Amniotic epithelial cell (primary cell): ENCODE data around the gene EIF2AK3.
"Not testable (repeated sequence)": the region's sequence is repeated elsewhere in the genome, so short reads cannot be mapped to it uniquely, and the experiment has no call there.

ENCODE experiments used
- DNase-seq: peaks from one replicate; pipeline ENCODE4 v3.0.0-alpha.2; 2010; ENCODE audit warnings: low read depth

Gene EIF2AK3

GRCh38 chr2:88627055-88627855 lies at the start of gene EIF2AK3:
EIF2AK3 (minus strand) TSS chr2:88627464; CDS start chr2:88627274, 190 bp downstream.
- peak; percentile 100 for DNase-seq

- DNase-seq = no peak
Measured at GRCh38 chr2:88673363-88673762, 46.1 kb upstream of the EIF2AK3 start.

GRCh38 chr2:88671786-88672427 lies 44.6 kb upstream of the EIF2AK3 start:
- DNase-seq = peak; percentile 63

- DNase-seq = peak; percentile 37
Measured at GRCh38 chr2:88669482-88670214, 42.4 kb upstream of the EIF2AK3 start.

- no peak for DNase-seq
Measured at GRCh38 chr2:88668862-88669261, 41.6 kb upstream of the EIF2AK3 start.

- no peak for DNase-seq
Measured at GRCh38 chr2:88667219-88667618, 40.0 kb upstream of the EIF2AK3 start.

- DNase-seq = no peak
Measured at GRCh38 chr2:88666576-88666975, 39.3 kb upstream of the EIF2AK3 start.

- DNase-seq = no peak
Measured at GRCh38 chr2:88660622-88661021, 33.4 kb upstream of the EIF2AK3 start.

GRCh38 chr2:88659538-88659915 lies 32.3 kb upstream of the EIF2AK3 start:
- DNase-seq = peak; percentile 58

- DNase-seq = peak; percentile 21
Measured at GRCh38 chr2:88658881-88659537, 31.7 kb upstream of the EIF2AK3 start.

GRCh38 chr2:88658326-88658725 lies 31.1 kb upstream of the EIF2AK3 start:
- peak; percentile 83 for DNase-seq

GRCh38 chr2:88657131-88657530 lies 29.9 kb upstream of the EIF2AK3 start:
- DNase-seq = peak; percentile 33

- peak; percentile 52 for DNase-seq
Measured at GRCh38 chr2:88656690-88657089, 29.4 kb upstream of the EIF2AK3 start.

GRCh38 chr2:88654714-88655113 lies 27.4 kb upstream of the EIF2AK3 start:
- peak; percentile 80 for DNase-seq

GRCh38 chr2:88651646-88652045 lies 24.4 kb upstream of the EIF2AK3 start:
- DNase-seq = no peak

GRCh38 chr2:88645291-88645882 lies 18.1 kb upstream of the EIF2AK3 start:
- DNase-seq = not testable (repeated sequence)

GRCh38 chr2:88642278-88642677 lies 15.0 kb upstream of the EIF2AK3 start:
- peak; percentile 21 for DNase-seq

- DNase-seq = no peak
Measured at GRCh38 chr2:88641330-88641729, 14.1 kb upstream of the EIF2AK3 start.

GRCh38 chr2:88639865-88640264 lies 12.6 kb upstream of the EIF2AK3 start:
- no peak for DNase-seq

- no peak for DNase-seq
Measured at GRCh38 chr2:88638743-88639142, 11.5 kb upstream of the EIF2AK3 start.

- DNase-seq = no peak
Measured at GRCh38 chr2:88638123-88638650, 10.9 kb upstream of the EIF2AK3 start.

GRCh38 chr2:88637464-88637863 lies 10.2 kb upstream of the EIF2AK3 start:
- DNase-seq = no peak
